Measurements from ENCODE around the gene PABPN1. TPM values are rescaled to one million over a fixed set of nuclear protein-coding genes. Genes with fewer than 3 reads are reported as not detected.

PABPN1 gene
- total RNA-seq, 1 experiment from 2014 or later = 184 TPM

- Histone ChIP-seq H3K9ac (ENCODE audit: low read length) (no peak within 1 kb of the TSS), H3K9me3 (ENCODE audit: control insufficient read depth in 1 of 2, insufficient read depth in 1 of 2, low read depth in 1 of 2, low read length in 2 of 2) (no peaks in the 10 kb centered on the region), H3K4me2 (ENCODE audit: low read length) (no peak within 1 kb of the TSS), H3K27me3 (ENCODE audit: insufficient read depth, low read length) (0 out of 2 replicates have a peak, but pooled peaks cover 3% of the 10 kb centered on the region), H3K4me3 (replicated peaks in 1 of 2; ENCODE audit: low read depth in 1 of 2, low read length in 2 of 2) (no peak within 1 kb of the TSS), H3K36me3 (ENCODE audit: control insufficient read depth in 1 of 2, insufficient read depth in 2 of 2, low read length in 2 of 2) (no peaks in the 10 kb centered on the region), H4K20me1 (ENCODE audit: insufficient read depth) (no peaks in the 10 kb centered on the region), H3K9me2 (ENCODE audit: insufficient read depth) (no peaks in the 10 kb centered on the region), H2AFZ (ENCODE audit: low read depth, low read length, poor library complexity, severe bottlenecking) (no peak within 1 kb of the TSS), H3K27ac (ENCODE audit: low read depth, low read length) (no peak within 1 kb of the TSS), H3K79me2 (ENCODE audit: insufficient read depth, low read length) (no peaks in the 10 kb centered on the region), H3K4me1 (ENCODE audit: control insufficient read depth in 1 of 2, insufficient read depth in 2 of 2, low read length in 2 of 2) (no peaks in the 10 kb centered on the region; a peak in 1 of 4 replicates)
- ChIA-PET CTCF (no interaction called here), RAD21 (ENCODE audit: low non-redundant PET in 1 of 2, low total read pairs in 2 of 2, uncharacterized antibody in 2 of 2, unreplicated experiment in 2 of 2) (no interaction called here), POLR2A (no interaction called here)
- ATAC-seq (no peak), DNase-seq (ENCODE audit: low read depth, low spot score) (no peak)
- no TSS peak for BruUV-seq (replicated peaks)
- intact Hi-C loops (cut with micrococcal nuclease) = no loop called here
- TF ChIP-seq EZH2 (IDR thresholded peaks at IDR 0.05) (no peak), SP1 (IDR thresholded peaks at IDR 0.05; ENCODE audit: low read depth) (no peak), MAX (IDR thresholded peaks at IDR 0.05) (no peak), FOSL1 (IDR thresholded peaks at IDR 0.05; ENCODE audit: low read depth) (no peak), JUND (IDR thresholded peaks at IDR 0.05) (no peak), ELF1 (IDR thresholded peaks at IDR 0.05; ENCODE audit: borderline replicate concordance, low read depth) (no peak), EZH2phosphoT487 (IDR thresholded peaks at IDR 0.05; ENCODE audit: borderline replicate concordance) (no peak), CBX3 (IDR thresholded peaks at IDR 0.05; ENCODE audit: low read depth) (no peak), EGR1 (IDR thresholded peaks at IDR 0.05; ENCODE audit: low read depth) (no peak), ZNF274 (IDR thresholded peaks at IDR 0.05; ENCODE audit: low read depth, low read length) (no peak), YY1 (IDR thresholded peaks at IDR 0.05; ENCODE audit: extremely low read depth, insufficient replicate concordance, low read depth, low read length) (no peak), SIN3A (IDR thresholded peaks at IDR 0.05; ENCODE audit: low read depth) (no peak)
- TF ChIP-seq, protein P1, sequence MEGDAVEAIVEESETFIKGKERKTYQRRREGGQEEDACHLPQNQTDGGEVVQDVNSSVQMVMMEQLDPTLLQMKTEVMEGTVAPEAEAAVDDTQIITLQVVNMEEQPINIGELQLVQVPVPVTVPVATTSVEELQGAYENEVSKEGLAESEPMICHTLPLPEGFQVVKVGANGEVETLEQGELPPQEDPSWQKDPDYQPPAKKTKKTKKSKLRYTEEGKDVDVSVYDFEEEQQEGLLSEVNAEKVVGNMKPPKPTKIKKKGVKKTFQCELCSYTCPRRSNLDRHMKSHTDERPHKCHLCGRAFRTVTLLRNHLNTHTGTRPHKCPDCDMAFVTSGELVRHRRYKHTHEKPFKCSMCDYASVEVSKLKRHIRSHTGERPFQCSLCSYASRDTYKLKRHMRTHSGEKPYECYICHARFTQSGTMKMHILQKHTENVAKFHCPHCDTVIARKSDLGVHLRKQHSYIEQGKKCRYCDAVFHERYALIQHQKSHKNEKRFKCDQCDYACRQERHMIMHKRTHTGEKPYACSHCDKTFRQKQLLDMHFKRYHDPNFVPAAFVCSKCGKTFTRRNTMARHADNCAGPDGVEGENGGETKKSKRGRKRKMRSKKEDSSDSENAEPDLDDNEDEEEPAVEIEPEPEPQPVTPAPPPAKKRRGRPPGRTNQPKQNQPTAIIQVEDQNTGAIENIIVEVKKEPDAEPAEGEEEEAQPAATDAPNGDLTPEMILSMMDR (IDR thresholded peaks at IDR 0.05 in 2 of 3, conservative IDR thresholded peaks at IDR 0.05 in 1 of 3; ENCODE audit: borderline replicate concordance in 1 of 3, insufficient read depth in 1 of 3, low read depth in 2 of 3, low read length in 2 of 3) = no peak
- TF ChIP-seq, protein P2, sequence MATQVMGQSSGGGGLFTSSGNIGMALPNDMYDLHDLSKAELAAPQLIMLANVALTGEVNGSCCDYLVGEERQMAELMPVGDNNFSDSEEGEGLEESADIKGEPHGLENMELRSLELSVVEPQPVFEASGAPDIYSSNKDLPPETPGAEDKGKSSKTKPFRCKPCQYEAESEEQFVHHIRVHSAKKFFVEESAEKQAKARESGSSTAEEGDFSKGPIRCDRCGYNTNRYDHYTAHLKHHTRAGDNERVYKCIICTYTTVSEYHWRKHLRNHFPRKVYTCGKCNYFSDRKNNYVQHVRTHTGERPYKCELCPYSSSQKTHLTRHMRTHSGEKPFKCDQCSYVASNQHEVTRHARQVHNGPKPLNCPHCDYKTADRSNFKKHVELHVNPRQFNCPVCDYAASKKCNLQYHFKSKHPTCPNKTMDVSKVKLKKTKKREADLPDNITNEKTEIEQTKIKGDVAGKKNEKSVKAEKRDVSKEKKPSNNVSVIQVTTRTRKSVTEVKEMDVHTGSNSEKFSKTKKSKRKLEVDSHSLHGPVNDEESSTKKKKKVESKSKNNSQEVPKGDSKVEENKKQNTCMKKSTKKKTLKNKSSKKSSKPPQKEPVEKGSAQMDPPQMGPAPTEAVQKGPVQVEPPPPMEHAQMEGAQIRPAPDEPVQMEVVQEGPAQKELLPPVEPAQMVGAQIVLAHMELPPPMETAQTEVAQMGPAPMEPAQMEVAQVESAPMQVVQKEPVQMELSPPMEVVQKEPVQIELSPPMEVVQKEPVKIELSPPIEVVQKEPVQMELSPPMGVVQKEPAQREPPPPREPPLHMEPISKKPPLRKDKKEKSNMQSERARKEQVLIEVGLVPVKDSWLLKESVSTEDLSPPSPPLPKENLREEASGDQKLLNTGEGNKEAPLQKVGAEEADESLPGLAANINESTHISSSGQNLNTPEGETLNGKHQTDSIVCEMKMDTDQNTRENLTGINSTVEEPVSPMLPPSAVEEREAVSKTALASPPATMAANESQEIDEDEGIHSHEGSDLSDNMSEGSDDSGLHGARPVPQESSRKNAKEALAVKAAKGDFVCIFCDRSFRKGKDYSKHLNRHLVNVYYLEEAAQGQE (IDR thresholded peaks at IDR 0.05; ENCODE audit: low read depth) = no peak
- TF ChIP-seq, protein P3, sequence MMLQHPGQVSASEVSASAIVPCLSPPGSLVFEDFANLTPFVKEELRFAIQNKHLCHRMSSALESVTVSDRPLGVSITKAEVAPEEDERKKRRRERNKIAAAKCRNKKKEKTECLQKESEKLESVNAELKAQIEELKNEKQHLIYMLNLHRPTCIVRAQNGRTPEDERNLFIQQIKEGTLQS (IDR thresholded peaks at IDR 0.05) = no peak
Observed at GRCh38 chr14:23365036-23365731, 43.9 kb downstream of the PABPN1 start, which contains the start of gene EFS. Gene EFS, minus strand, starts transcription at chr14:23365172. Its CDS starts 147 bp downstream, at chr14:23365025.
